ENCODE data around the gene GPR15.

GPR15 gene

DNA sequence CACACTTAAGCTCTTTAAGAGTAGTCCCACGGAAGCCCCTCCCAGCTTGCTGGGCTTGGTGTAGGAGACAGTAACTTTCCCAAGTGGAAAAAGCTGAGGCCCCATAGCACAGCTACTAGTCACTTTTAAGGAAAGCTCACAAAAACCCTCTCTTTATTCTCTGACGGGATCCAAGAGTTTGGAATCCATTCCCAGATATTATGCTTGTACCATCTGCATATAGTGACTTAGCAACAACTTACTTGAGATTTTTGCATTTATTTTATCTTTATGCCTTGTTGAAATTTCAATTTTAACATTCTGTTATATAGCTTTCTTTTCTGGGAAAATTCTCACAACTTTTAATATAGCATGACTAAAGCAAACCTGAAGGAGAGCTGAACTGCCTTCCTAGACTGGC, 19.5 kb downstream of the GPR15 start:
- peak overlapping the region; percentile 90 for H3K4me3 ChIP-seq (ENCODE audit: low read depth, low read length)
- TF ChIP-seq CTCF (IDR thresholded peaks at IDR 0.05; ENCODE audit: insufficient read depth, low read depth, low read length, missing control alignments): no peak
- DNase-seq (ENCODE audit: low read depth): no peak

DNA sequence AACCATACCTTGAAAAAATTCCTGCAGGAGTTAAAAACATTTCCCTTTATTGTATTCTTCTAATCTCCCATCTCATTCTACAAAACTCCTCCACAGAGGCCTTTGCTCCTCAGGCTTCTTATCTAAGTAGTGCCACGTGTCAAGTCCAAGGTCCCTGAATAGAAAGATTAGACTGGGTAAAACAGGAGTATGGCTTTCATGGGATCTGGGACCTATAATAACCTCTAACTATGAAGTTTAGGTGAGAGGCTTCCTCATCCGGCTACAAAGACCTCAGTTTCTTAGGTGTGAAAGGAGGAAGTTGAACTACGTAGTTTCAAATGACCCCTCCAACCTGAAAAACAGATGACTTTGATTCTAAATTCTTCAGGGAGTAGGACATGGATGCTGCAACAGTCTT, 20.0 kb downstream of the GPR15 start:
- peak; percentile 75 for DNase-seq (ENCODE audit: low read depth)
- peak overlapping the region; percentile 90 for H3K4me3 ChIP-seq (ENCODE audit: low read depth, low read length)
- no peak for TF ChIP-seq CTCF (IDR thresholded peaks at IDR 0.05; ENCODE audit: insufficient read depth, low read depth, low read length, missing control alignments)

DNA sequence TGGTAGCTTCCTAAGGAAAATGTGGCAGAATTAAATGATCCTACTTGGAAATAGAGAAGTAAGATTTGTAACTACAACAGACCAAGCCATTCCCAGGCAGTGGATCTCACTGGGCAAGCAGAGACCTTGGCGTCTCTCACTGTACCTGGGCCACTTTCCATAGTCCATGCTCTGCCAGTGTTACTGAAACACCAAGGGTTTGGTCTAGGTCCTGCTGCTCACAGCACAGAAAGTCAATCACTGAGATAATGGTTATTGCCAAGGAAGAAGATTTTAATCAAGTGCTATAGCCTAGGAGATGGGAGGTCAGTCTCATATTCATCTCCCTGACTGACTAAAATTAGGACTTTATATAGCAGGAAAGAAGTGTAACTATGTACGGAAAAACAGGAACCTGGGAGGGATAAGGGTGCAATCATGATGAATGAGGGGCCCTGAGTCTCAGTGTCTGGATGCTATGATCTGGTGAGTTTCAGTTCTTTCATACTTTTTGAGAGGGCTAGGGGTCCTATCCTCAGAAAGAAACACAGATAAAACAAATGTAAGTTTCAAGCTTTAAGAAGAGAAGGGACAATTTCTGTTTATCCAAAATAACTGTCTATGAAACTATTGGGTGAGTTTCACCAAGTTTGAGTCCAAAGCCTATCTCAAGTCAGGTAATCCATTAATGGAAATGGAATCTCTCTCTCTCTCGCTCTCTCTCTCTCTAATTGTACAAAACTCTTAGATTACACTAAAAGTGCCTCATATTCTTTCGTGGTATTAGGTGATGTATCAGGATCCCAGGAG, 20.6 kb downstream of the GPR15 start:
- no peak for DNase-seq (ENCODE audit: low read depth)
- no peak for TF ChIP-seq CTCF (IDR thresholded peaks at IDR 0.05; ENCODE audit: insufficient read depth, low read depth, low read length, missing control alignments)
- peak overlapping the region; percentile 90 for H3K4me3 ChIP-seq (ENCODE audit: low read depth, low read length)

DNA sequence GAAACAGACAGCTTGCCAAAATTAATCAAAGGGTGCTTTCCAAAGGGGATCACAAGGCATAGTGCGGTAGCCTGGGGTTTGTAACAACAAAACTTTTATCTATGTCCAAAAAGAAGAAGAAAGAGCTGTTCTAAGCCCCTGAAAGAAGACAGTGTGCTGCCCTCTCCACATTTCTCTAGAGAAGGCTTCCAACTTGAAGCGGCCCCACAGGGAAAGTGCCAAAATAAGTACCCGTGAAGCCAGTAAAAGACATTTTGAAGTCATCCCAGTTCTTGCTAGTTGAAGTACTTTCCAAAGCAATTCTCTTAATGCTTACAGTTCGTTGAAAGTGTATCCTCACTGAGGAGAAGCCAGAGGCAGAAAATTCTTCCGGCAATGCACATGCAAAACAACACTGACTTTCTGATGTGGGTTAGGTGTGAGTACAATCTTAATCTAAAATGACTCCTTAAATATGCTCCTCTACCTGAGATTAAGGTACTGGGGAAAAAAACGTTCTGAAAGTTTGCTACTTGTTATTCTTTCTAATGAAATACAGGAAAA, 21.3 kb downstream of the GPR15 start:
- peak overlapping the region; percentile 90 for H3K4me3 ChIP-seq (ENCODE audit: low read depth, low read length)
- no peak for TF ChIP-seq CTCF (IDR thresholded peaks at IDR 0.05; ENCODE audit: insufficient read depth, low read depth, low read length, missing control alignments)
- DNase-seq (ENCODE audit: low read depth): peak; percentile 54

DNA sequence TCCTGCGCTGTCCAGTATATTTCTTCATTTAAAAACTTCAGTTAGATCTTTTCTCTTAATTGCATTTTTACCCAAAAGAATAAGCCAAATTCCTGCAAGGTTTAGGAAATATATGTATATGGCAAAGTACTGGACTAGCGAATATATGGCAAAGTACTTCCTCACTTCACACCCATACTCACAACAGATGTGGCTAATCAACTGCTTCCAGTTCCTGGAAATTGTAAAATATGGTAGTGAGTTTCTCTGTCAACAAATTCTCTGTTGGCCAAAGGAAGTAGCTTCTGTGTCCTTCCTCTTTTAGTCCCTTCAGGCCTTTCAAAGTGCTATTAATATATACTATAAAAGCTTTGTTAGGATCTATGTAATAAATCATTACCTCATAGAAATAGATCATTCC, 22.0 kb downstream of the GPR15 start:
- TF ChIP-seq CTCF (IDR thresholded peaks at IDR 0.05; ENCODE audit: insufficient read depth, low read depth, low read length, missing control alignments): no peak
- DNase-seq (ENCODE audit: low read depth): peak; percentile 71
- peak overlapping the region; percentile 90 for H3K4me3 ChIP-seq (ENCODE audit: low read depth, low read length)

GRCh38 chr3:98554580-98554979, 22.8 kb downstream of the GPR15 start:
- TF ChIP-seq CTCF (IDR thresholded peaks at IDR 0.05; ENCODE audit: insufficient read depth, low read depth, low read length, missing control alignments): no peak
- peak overlapping the region; percentile 90 for H3K4me3 ChIP-seq (ENCODE audit: low read depth, low read length)
- no peak for DNase-seq (ENCODE audit: low read depth)

DNA sequence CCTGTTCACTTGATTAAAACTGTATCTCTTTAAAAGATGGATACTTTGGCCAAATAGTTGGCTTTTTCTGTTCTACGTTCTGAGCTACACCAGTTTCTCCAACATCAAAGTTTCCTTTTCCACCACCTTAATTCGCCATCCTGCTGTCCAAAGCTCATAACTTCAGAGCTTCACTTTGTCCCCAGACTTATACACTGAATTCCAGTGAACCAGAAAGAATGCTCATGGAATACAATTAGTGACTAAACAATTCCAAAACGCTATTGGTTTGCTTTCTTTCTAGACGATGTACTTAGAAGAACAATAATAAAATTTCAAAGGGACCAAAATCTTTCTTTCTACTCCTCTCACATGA, 23.2 kb downstream of the GPR15 start:
- TF ChIP-seq CTCF (IDR thresholded peaks at IDR 0.05; ENCODE audit: insufficient read depth, low read depth, low read length, missing control alignments): no peak
- peak overlapping the region; percentile 90 for H3K4me3 ChIP-seq (ENCODE audit: low read depth, low read length)

More for the DNA sequence above, 23.2 kb downstream of the GPR15 start:
- no peak for DNase-seq (ENCODE audit: low read depth)

Data from GM12865 (cell line).